HEK293T (cell line): ENCODE data around the gene CADM3.

ENCODE experiments used
- BHLHE40 ChIP-seq: fragments of 450-650 bp; IDR thresholded peaks from 2 replicates; pipeline ENCODE4 v1.6.1; 2016; ENCODE audit warnings: mild to moderate bottlenecking, moderate library complexity, borderline replicate concordance
- ELF4 ChIP-seq: fragments of 450-650 bp; IDR thresholded peaks from 2 replicates; pipeline ENCODE4 v1.6.1; 2017; ENCODE audit warnings: antibody characterized with exemption
- FOXM1 ChIP-seq: fragments of 450-650 bp; IDR thresholded peaks from 2 replicates; pipeline ENCODE4 v1.6.1; 2017; ENCODE audit warnings: mild to moderate bottlenecking, borderline replicate concordance
- LEF1 ChIP-seq: fragments of 450-650 bp; IDR thresholded peaks from 2 replicates; pipeline ENCODE4 v1.6.1; 2017; ENCODE audit warnings: mild to moderate bottlenecking, borderline replicate concordance
- ZNF384 ChIP-seq: fragments of 450-650 bp; IDR thresholded peaks from 2 replicates; pipeline ENCODE4 v1.6.1; 2016

- no peak for TF ChIP-seq LEF1
- no peak for TF ChIP-seq BHLHE40
- TF ChIP-seq FOXM1 = no peak
- no peak for TF ChIP-seq ZNF384
- no peak for TF ChIP-seq ELF4
These were observed 79.3 kb downstream of the CADM3 start for GRCh38 chr1:159250638-159251216.
